Thoracic aorta (tissue), 2 donors: ENCODE results near the gene NPM1. TPM values are rescaled to one million over a fixed set of nuclear protein-coding genes. Genes with fewer than 3 reads are reported as not detected.
"Not testable (repeated sequence)": the region's sequence is repeated elsewhere in the genome, so short reads cannot be mapped to it uniquely, and the experiment has no call there.

ENCODE experiments used
- ATAC-seq: fragments of 150-250 bp; one replicate; pipeline ENCODE4 v1.8.0; 2017; ENCODE audit warnings: low read depth; ENCODE audit not compliant: insufficient number of reproducible peaks, low FRiP score
- DNase-seq: peaks from one replicate; pipeline ENCODE4 v3.0.0-alpha.2; 2020; ENCODE audit warnings: low spot score
- H3K27ac ChIP-seq, 2 donors: fragments of 200-600 bp; sonication (generic); 1 replicate in 1 of 2; 2 replicates in 1 of 2; pipeline ENCODE4 v1.5.1; 2016; ENCODE audit warnings: mild to moderate bottlenecking in 2 of 2, moderate library complexity in 2 of 2
- H3K27me3 ChIP-seq: fragments of 200-600 bp; sonication (generic); replicated peaks from 2 replicates; pipeline ENCODE4 v1.6.0; 2016; ENCODE audit warnings: mild to moderate bottlenecking; ENCODE audit not compliant: insufficient read depth
- H3K36me3 ChIP-seq: fragments of 200-600 bp; sonication (generic); one replicate; pipeline ENCODE4 v1.5.1; 2016
- H3K4me1 ChIP-seq, 2 donors: fragments of 200-600 bp; sonication (generic); 1 replicate in 1 of 2; 2 replicates in 1 of 2; pipeline versions ENCODE4 v1.5.1 to v1.6.0; 2016; ENCODE audit warnings: low read depth in 2 of 2, mild to moderate bottlenecking in 1 of 2; ENCODE audit not compliant: control insufficient read depth in 1 of 2
- H3K4me3 ChIP-seq: fragments of 200-600 bp; sonication (generic); 2 replicates; pipeline ENCODE4 v1.5.1; 2016; ENCODE audit warnings: mild to moderate bottlenecking
- H3K9me3 ChIP-seq: fragments of 200-600 bp; sonication (generic); 2 replicates; pipeline ENCODE4 v1.5.1; 2016
- total RNA-seq, 2 donors: library from RNA; depleted of rRNA; stranded (reverse); fragments of >200 nt; gene quantifications; one replicate each; pipeline versions ENCODE4 v1.1.0 to v1.2.3, GENCODE V29; 2016
- TF ChIP-seq, protein P1 (sequence below): fragments of 200-600 bp; sonication (generic); IDR thresholded peaks from one replicate; pipeline ENCODE4 v1.5.1; 2019; ENCODE audit warnings: antibody characterized with exemption

NPM1 gene
- total RNA-seq, 2 donors from 2014 or later = 453 to 1,895 TPM

DNA sequence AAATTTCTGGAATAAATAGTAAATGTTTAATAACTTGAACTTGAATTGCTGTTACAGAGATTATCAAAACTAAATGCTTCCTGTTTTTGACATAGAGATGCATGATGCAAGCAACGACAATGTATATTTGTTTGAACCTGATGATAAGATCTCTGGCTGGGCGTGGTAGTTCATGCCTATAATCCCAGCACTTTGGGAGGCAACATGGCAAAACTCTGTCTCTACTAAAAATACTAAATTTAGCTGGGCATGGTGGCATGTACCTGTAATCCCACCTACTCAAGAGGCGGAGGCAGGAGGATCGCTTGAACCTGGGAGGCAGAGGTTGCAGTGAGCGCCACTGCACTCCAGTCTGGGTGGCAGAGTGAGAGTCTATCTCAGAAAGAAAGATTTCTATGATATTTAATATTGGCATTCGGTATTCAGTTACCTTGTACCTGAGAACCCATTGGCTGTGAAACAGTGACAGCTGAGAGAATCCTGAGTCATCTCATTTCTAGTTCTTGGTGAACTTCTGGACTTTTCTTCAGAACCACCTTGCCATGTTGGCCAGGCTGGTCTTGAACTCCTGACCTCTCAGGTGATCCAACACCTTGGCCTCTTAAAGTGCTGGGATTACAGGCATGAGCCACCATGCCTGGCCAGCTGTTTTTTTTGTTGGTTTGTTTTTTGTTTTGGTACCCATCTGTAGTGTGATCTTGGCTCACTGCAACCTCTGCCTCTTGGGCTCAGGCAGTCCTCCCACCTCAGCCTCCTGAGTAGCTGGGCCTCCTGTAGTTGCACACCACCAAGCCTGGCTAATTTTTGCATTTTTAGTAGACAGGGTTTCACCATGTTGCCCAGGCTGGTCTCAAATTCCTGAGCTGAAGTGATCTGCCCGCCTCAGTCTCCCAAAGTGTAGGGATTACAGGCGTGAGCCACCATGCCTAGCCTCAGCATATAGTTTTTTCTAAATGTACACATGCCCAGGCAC is 21.8 kb downstream of the NPM1 start:
- Histone ChIP-seq H3K27ac (peak overlapping the region; percentile 29 to 46), H3K4me1 (peaks cover 15 to 31% of the 10 kb centered on the region in 2 donors), H3K9me3 (no peaks in the 10 kb centered on the region), H3K27me3 (no peaks in the 10 kb centered on the region), H3K36me3 (peaks cover 30% of the 10 kb centered on the region), H3K4me3 (no peak overlapping the region)
- ATAC-seq (no peak), DNase-seq (no peak)
- TF ChIP-seq, protein P1, sequence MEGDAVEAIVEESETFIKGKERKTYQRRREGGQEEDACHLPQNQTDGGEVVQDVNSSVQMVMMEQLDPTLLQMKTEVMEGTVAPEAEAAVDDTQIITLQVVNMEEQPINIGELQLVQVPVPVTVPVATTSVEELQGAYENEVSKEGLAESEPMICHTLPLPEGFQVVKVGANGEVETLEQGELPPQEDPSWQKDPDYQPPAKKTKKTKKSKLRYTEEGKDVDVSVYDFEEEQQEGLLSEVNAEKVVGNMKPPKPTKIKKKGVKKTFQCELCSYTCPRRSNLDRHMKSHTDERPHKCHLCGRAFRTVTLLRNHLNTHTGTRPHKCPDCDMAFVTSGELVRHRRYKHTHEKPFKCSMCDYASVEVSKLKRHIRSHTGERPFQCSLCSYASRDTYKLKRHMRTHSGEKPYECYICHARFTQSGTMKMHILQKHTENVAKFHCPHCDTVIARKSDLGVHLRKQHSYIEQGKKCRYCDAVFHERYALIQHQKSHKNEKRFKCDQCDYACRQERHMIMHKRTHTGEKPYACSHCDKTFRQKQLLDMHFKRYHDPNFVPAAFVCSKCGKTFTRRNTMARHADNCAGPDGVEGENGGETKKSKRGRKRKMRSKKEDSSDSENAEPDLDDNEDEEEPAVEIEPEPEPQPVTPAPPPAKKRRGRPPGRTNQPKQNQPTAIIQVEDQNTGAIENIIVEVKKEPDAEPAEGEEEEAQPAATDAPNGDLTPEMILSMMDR = no peak

DNA sequence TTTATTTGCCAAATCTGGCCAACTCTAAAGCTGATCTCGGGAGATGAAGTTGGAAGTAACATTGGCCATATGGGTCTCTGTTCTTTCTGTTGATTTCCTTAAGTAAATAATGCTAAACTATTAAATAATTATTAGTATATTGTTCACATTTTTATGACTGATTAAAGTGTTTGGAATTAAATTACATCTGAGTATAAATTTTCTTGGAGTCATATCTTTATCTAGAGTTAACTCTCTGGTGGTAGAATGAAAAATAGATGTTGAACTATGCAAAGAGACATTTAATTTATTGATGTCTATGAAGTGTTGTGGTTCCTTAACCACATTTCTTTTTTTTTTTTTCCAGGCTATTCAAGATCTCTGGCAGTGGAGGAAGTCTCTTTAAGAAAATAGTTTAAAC is 22.5 kb downstream of the NPM1 start:
- no peaks in the 10 kb centered on the region for H3K27me3 ChIP-seq
- H3K36me3 ChIP-seq = peaks cover 27% of the 10 kb centered on the region
- H3K4me1 ChIP-seq = peaks cover 15 to 31% of the 10 kb centered on the region in 2 donors
- TF ChIP-seq, protein P1 = no peak
- H3K9me3 ChIP-seq = no peaks in the 10 kb centered on the region
- DNase-seq (no peak), ATAC-seq (no peak)
- no peak overlapping the region for H3K4me3 ChIP-seq
- peak overlapping the region; percentile 29 to 46 for H3K27ac ChIP-seq

DNA sequence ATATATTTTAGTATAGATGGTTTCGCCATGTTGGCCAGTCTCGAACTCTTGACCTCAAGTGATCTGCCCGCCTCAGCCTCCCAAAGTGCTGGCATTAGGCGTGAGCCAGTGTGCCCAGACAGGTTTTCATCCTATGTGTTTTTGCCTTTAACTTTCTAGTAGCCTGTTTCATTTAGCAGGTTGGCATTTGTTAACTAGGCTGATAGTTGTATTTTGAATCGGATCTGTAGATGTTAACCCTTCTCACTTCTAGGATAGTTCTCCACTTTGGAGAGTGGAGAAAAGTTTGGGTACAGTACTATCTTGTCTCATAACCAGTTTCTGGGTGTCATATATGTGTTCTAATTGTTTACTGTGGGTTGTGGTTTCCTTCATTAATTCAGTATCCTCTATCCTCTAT is 24.5 kb downstream of the NPM1 start:
- TF ChIP-seq, protein P1 = no peak
- Histone ChIP-seq H3K27ac (no peak overlapping the region), H3K36me3 (peaks cover 15% of the 10 kb centered on the region), H3K9me3 (no peaks in the 10 kb centered on the region), H3K4me1 (peaks cover 15 to 31% of the 10 kb centered on the region in 2 donors), H3K4me3 (no peak overlapping the region), H3K27me3 (no peaks in the 10 kb centered on the region)
- ATAC-seq = no peak
- no peak for DNase-seq

DNA sequence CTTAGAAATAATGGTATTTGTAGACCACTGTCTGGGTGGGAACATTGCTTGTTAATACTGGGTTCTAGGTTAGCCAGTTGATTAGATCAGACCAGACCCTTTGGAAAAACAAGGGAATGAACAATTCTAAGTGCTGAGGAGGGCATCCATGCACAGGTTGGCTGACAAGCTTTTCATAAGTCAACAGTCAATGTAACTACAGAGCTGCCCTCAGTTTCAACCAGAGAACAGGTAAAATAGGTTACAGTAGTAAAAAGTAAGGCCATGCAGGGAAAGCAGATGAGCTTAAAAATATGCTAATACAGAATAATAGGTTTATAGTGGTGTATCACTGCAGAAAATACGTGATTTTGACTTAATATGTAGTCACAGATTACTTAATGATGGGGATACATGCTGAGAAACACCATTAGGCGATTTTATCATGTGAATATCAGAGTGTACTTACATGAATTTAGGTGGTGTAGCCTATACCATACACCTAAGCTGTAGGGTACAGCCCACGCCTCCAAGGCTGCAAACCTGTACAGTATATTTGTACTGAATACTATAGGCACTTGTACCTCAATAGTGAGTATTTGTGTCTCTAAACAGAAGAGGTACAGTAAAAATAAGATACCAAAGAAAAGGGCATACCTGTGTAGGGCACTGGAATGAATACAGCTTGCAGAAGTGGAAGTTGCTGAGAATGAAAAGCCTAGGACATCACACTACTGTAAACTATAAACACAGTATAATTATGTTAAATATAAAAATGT is 25.7 kb downstream of the NPM1 start:
- H3K4me3 ChIP-seq = no peak overlapping the region
- ATAC-seq (no peak), DNase-seq (no peak)
- TF ChIP-seq, protein P1 = no peak
- H3K27ac ChIP-seq = no peak overlapping the region
- no peaks in the 10 kb centered on the region for H3K9me3 ChIP-seq
- H3K4me1 ChIP-seq = peaks cover 15 to 32% of the 10 kb centered on the region in 2 donors
- peaks cover 4% of the 10 kb centered on the region for H3K36me3 ChIP-seq
- H3K27me3 ChIP-seq = no peaks in the 10 kb centered on the region

DNA sequence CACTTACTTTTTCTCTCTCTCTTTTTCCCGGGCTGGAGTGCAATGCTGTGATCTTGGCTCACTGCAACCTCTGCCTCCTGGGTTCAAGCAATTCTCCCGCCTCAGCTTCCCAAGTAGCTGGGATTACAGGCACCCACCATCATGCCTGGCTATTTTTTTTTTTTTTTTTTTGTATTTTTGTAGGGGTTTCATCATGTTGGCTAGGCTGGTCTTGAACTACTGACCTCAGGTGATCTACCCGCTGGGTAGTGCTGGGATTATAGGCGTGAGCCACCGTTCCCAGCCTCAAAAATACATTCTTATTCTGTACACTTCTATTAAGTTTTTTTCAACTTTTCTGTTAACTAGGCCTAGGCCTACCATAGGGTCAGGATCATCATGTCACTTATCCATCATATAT is 26.3 kb downstream of the NPM1 start:
- H3K4me3 ChIP-seq, H3K9me3 ChIP-seq, DNase-seq, H3K27me3 ChIP-seq, H3K36me3 ChIP-seq, H3K27ac ChIP-seq, ATAC-seq: not testable (repeated sequence)
- H3K4me1 ChIP-seq = peaks cover 12 to 36% of the 10 kb centered on the region in 2 donors
